ENCODE measurements around the gene A2M.

DNA sequence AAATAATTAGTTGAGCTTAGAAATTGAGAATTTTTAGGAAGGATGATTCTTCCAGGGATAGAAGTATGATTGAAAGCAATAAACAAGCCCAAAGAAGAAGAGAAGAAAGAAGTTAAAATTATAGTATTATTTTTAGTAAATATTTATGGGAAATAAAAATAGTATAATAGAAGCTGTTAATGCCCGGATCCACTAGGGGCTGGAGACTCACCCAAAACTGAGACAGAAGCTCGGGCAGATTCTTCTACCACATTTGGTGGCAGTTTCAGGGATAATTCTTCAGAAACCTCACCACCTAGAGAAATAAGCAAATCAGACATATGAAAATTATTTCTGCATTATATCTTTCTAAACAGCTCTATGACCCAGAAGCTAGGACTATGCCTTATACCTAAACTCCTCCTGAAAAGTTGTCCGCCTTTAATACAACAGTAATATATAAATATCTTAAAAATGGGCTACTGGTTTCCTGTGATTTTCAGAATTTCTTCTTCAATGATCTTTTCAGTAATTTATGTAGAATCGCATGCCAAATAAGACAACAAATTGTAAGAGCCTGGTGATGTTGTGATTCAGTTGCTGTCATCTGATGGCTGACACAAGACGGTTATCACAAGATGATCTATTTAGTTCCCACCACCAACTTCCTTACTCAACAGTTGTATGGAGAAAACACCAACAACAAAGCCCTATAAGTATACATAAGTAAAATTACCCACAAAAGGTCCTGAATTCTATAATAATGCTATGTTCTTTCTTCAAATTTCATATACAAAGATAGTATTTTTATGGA lies 35.6 kb downstream of the A2M start:
- TF ChIP-seq, protein P1, sequence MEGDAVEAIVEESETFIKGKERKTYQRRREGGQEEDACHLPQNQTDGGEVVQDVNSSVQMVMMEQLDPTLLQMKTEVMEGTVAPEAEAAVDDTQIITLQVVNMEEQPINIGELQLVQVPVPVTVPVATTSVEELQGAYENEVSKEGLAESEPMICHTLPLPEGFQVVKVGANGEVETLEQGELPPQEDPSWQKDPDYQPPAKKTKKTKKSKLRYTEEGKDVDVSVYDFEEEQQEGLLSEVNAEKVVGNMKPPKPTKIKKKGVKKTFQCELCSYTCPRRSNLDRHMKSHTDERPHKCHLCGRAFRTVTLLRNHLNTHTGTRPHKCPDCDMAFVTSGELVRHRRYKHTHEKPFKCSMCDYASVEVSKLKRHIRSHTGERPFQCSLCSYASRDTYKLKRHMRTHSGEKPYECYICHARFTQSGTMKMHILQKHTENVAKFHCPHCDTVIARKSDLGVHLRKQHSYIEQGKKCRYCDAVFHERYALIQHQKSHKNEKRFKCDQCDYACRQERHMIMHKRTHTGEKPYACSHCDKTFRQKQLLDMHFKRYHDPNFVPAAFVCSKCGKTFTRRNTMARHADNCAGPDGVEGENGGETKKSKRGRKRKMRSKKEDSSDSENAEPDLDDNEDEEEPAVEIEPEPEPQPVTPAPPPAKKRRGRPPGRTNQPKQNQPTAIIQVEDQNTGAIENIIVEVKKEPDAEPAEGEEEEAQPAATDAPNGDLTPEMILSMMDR (IDR thresholded peaks at IDR 0.05): no peak
- TF ChIP-seq POLR2A (IDR thresholded peaks at IDR 0.05): no peak
